B cell (primary cell): ENCODE results near the gene NBAS.

Experiments used
- CTCF ChIP-seq: fragments of 200-600 bp; IDR thresholded peaks from one replicate; pipeline ENCODE4 v1.8.0; 2022; ENCODE audit warnings: antibody characterized with exemption, mild to moderate bottlenecking
- EZH2 ChIP-seq: IDR thresholded peaks from 2 replicates; pipeline ENCODE4 v1.6.1; 2012; ENCODE audit warnings: borderline replicate concordance, low read depth, mild to moderate bottlenecking, moderate library complexity, low read length; ENCODE audit not compliant: insufficient read depth, poor library complexity, severe bottlenecking

- TF ChIP-seq CTCF: no peak
- no peak for TF ChIP-seq EZH2
Observed at GRCh38 chr2:15594291-15595256, 33.4 kb upstream of the NBAS start.
